B cell (primary cell): ENCODE data around the gene GAB4. TPM values are rescaled to one million over a fixed set of nuclear protein-coding genes. Genes with fewer than 3 reads are reported as not detected.

Source experiments
- ATAC-seq: fragments of 200-7000 bp; cut with Tn5 transposase; one replicate; pipeline ENCODE4 v1.10.0; 2021; ENCODE audit warnings: low read depth, mild to moderate bottlenecking, moderate number of reproducible peaks, moderate library complexity
- CTCF ChIA-PET: fragments of 350-600 bp; sonication (Branson Sonifier 250); formaldehyde crosslinking; loops from one replicate; lab custom pipeline; 2021; ENCODE audit warnings: antibody characterized with exemption, inconsistent platforms; lab: Charles Lee
- POLR2A ChIA-PET: fragments of 350-600 bp; sonication (Branson Sonifier 250); formaldehyde crosslinking; loops from one replicate; lab custom pipeline; 2021; ENCODE audit warnings: antibody characterized with exemption; lab: Charles Lee
- DNase-seq: peaks from one replicate; pipeline ENCODE4 v3.0.0; 2013
- H2AFZ ChIP-seq: 2 replicates; pipeline ENCODE4 v1.6.1; 2012; ENCODE audit warnings: mild to moderate bottlenecking, low read depth, low read length; ENCODE audit not compliant: insufficient read depth, poor library complexity, severe bottlenecking
- H3K27ac ChIP-seq, 2 donors: 1 replicate in 1 of 2; 2 replicates in 1 of 2; pipeline ENCODE4 v1.5.1; 2012 to 2013; ENCODE audit warnings: low read length in 2 of 2, mild to moderate bottlenecking in 2 of 2, moderate library complexity in 1 of 2
- H3K27me3 ChIP-seq, 4 experiments: fragments of 200-600 bp in 1 of 4; sonication (generic) in 1 of 4; replicated peaks in 1 of 4; 1 replicate in 2 of 4; 2 replicates in 2 of 4; pipeline versions ENCODE4 v1.6.1 to v1.7.0; 2013 to 2016; ENCODE audit warnings: low read length in 3 of 4, mild to moderate bottlenecking in 2 of 4, mixed read lengths in 1 of 4, moderate library complexity in 1 of 4; ENCODE audit not compliant: insufficient read depth in 4 of 4, control insufficient read depth in 3 of 4; ENCODE audit errors: control extremely low read depth in 1 of 4
- H3K36me3 ChIP-seq, 2 experiments: replicated peaks in 1 of 2; 1 replicate in 1 of 2; 2 replicates in 1 of 2; pipeline versions ENCODE4 v1.6.1 to v1.7.1; 2013; ENCODE audit warnings: low read length in 1 of 2; ENCODE audit not compliant: insufficient read depth in 2 of 2, control insufficient read depth in 1 of 2; ENCODE audit errors: control extremely low read depth in 1 of 2, extremely low read depth in 1 of 2
- H3K4me1 ChIP-seq, 2 donors: fragments of 200-600 bp in 1 of 2; sonication (generic) in 1 of 2; 1 replicate in 1 of 2; 2 replicates in 1 of 2; pipeline versions ENCODE4 v1.5.1 to v1.6.1; 2013 to 2017; ENCODE audit warnings: low read length in 2 of 2; ENCODE audit not compliant: control insufficient read depth in 2 of 2, insufficient read depth in 2 of 2
- H3K4me2 ChIP-seq: replicated peaks from 2 replicates; pipeline ENCODE3; 2012; ENCODE audit warnings: mild to moderate bottlenecking, low read depth, low read length; ENCODE audit not compliant: poor library complexity, severe bottlenecking
- H3K4me3 ChIP-seq, 5 experiments: fragments of 200-600 bp in 1 of 5; sonication (generic) in 1 of 5; 1 replicate in 3 of 5; 2 replicates in 2 of 5; pipeline versions ENCODE4 v1.5.1 to v1.7.0; 2011 to 2016; ENCODE audit warnings: low read length in 4 of 5, mild to moderate bottlenecking in 4 of 5, low read depth in 2 of 5, control low read depth in 1 of 5, moderate library complexity in 1 of 5; ENCODE audit not compliant: insufficient read depth in 1 of 5; ENCODE audit errors: control extremely low read depth in 1 of 5, extremely low read depth in 1 of 5
- H3K79me2 ChIP-seq: fragments of 200-600 bp; sonication (generic); one replicate; pipeline ENCODE4 v1.6.0; 2016; ENCODE audit warnings: low read length; ENCODE audit not compliant: control insufficient read depth, insufficient read depth
- H3K9ac ChIP-seq: fragments of 200-600 bp; sonication (generic); 2 replicates; pipeline ENCODE4 v1.6.1; 2017; ENCODE audit warnings: mild to moderate bottlenecking, low read length, moderate library complexity
- H3K9me3 ChIP-seq, 3 donors: one replicate each; pipeline versions ENCODE4 v1.6.1 to v1.7.1; 2013; ENCODE audit warnings: low read length in 2 of 3; ENCODE audit not compliant: control insufficient read depth in 2 of 3, insufficient read depth in 1 of 3; ENCODE audit errors: control extremely low read depth in 1 of 3
- H4K20me1 ChIP-seq: 2 replicates; pipeline ENCODE4 v1.6.0; 2012; ENCODE audit warnings: mild to moderate bottlenecking, low read length; ENCODE audit not compliant: insufficient read depth, control insufficient read depth, poor library complexity, severe bottlenecking
- H3K27ac Mint-ChIP-seq: one replicate; pipeline ENCODE4 v1.8.0; 2021; ENCODE audit warnings: mixed read lengths
- H3K27me3 Mint-ChIP-seq: one replicate; pipeline ENCODE4 v1.8.0; 2021; ENCODE audit warnings: mixed read lengths
- H3K4me1 Mint-ChIP-seq: one replicate; pipeline ENCODE4 v1.8.0; 2021; ENCODE audit warnings: mixed read lengths
- H3K4me3 Mint-ChIP-seq: one replicate; pipeline ENCODE4 v1.8.0; 2021; ENCODE audit warnings: mixed read lengths
- H3K9me3 Mint-ChIP-seq: one replicate; pipeline ENCODE4 v1.8.0; 2022; ENCODE audit warnings: mixed read lengths; ENCODE audit not compliant: insufficient read depth
- CTCF ChIP-seq: fragments of 200-600 bp; IDR thresholded peaks from one replicate; pipeline ENCODE4 v1.8.0; 2022; ENCODE audit warnings: antibody characterized with exemption, mild to moderate bottlenecking
- EZH2 ChIP-seq: IDR thresholded peaks from 2 replicates; pipeline ENCODE4 v1.6.1; 2012; ENCODE audit warnings: borderline replicate concordance, low read depth, mild to moderate bottlenecking, moderate library complexity, low read length; ENCODE audit not compliant: insufficient read depth, poor library complexity, severe bottlenecking
- WGBS: methylation state at CpG from one replicate; pipeline ENCODE4 v1.1.5; 2013; ENCODE audit warnings: missing lambda C conversion rate; ENCODE audit not compliant: insufficient coverage; 5-methylcytosine and 5-hydroxymethylcytosine counted together
- intact Hi-C: fragments of 100-400 bp; cut with micrococcal nuclease; formaldehyde crosslinking; loops from one replicate; pipeline ENCODE4 v1.10.0; 2022
- polyA plus RNA-seq: library from polyadenylated mRNA; depleted of rRNA; stranded (reverse); fragments of >200 nt; gene quantifications from 2 replicates; pipeline ENCODE4 v1.2.3, GENCODE V29; 2012
- total RNA-seq, 2 donors: library from RNA; stranded (reverse); fragments of 120-200 nt in 1 of 2; gene quantifications; 1 replicate in 1 of 2; 2 replicates in 1 of 2; pipeline versions ENCODE4 v1.2.3 to v1.2.4, GENCODE V29; 2013 to 2022

GAB4 gene
- total and polyA plus RNA-seq, 2 donors (not counting 1 experiment from before 2014, with no cell fraction given) = not detected

- H3K9me3 ChIP-seq = no peaks in the 10 kb centered on the region
- ChIA-PET CTCF (no interaction called here), POLR2A (no interaction called here)
- WGBS = 90% methylated on average over 5 of the region's 6 CpGs
- no peak overlapping the region for H3K27ac ChIP-seq
- H3K36me3 ChIP-seq = no peaks in the 10 kb centered on the region
- Mint-ChIP-seq H3K27me3 (peaks cover 5% of the 10 kb centered on the region), H3K4me1 (no peaks in the 10 kb centered on the region), H3K4me3 (no peak overlapping the region), H3K27ac (no peak overlapping the region), H3K9me3 (no peaks in the 10 kb centered on the region)
- H3K4me1 ChIP-seq = no peaks in the 10 kb centered on the region
- H2AFZ ChIP-seq = no peak overlapping the region
- no peak for DNase-seq
- H4K20me1 ChIP-seq = no peaks in the 10 kb centered on the region
- peaks cover 0 to 3% (median 0%) of the 10 kb centered on the region in 4 experiments for H3K27me3 ChIP-seq
- no peak for ATAC-seq
- H3K4me3 ChIP-seq = no peak overlapping the region
- no peaks in the 10 kb centered on the region for H3K79me2 ChIP-seq
- intact Hi-C loops = no loop called here
- H3K9ac ChIP-seq = no peak overlapping the region
- no peak for TF ChIP-seq EZH2
- no peak for TF ChIP-seq CTCF
- no peak overlapping the region for H3K4me2 ChIP-seq
These were observed 18.1 kb downstream of the GAB4 start for GRCh38 chr22:16989915-16990314.

GRCh38 chr22:16988257-16988656, 19.8 kb downstream of the GAB4 start:
- Histone ChIP-seq H3K9me3 (peaks cover 0 to 12% (median under 1%) of the 10 kb centered on the region in 3 donors), H3K4me2 (no peak overlapping the region), H3K9ac (no peak overlapping the region), H3K27ac (no peak overlapping the region), H3K4me1 (no peaks in the 10 kb centered on the region), H3K4me3 (no peak overlapping the region), H2AFZ (no peak overlapping the region), H3K36me3 (no peaks in the 10 kb centered on the region), H3K79me2 (no peaks in the 10 kb centered on the region), H3K27me3 (peaks cover 0 to 3% (median 0%) of the 10 kb centered on the region in 4 experiments), H4K20me1 (no peaks in the 10 kb centered on the region)
- Mint-ChIP-seq H3K27ac (no peak overlapping the region), H3K9me3 (peaks cover 8% of the 10 kb centered on the region), H3K4me1 (no peaks in the 10 kb centered on the region), H3K4me3 (no peak overlapping the region), H3K27me3 (peaks cover 5% of the 10 kb centered on the region)
- CTCF ChIA-PET = no interaction called here
- no peak for TF ChIP-seq EZH2
- TF ChIP-seq CTCF = no peak
- DNase-seq (no peak), ATAC-seq (no peak)
- intact Hi-C loops = no loop called here
- WGBS = 91% methylated on average over 5 of the region's 6 CpGs
- POLR2A ChIA-PET = no interaction called here
